HL-60 (cell line): ENCODE data around the gene SRPX2.

Experiments
- POLR2AphosphoS5 ChIP-seq: IDR thresholded peaks from 2 replicates; pipeline ENCODE4 v1.6.1; 2012; ENCODE audit warnings: low read depth
- TF ChIP-seq, protein P1 (sequence below): IDR thresholded peaks from one replicate; pipeline ENCODE4 v1.5.1; 2011; ENCODE audit warnings: low read length, control low read depth, inconsistent platforms; ENCODE audit not compliant: insufficient read depth

DNA sequence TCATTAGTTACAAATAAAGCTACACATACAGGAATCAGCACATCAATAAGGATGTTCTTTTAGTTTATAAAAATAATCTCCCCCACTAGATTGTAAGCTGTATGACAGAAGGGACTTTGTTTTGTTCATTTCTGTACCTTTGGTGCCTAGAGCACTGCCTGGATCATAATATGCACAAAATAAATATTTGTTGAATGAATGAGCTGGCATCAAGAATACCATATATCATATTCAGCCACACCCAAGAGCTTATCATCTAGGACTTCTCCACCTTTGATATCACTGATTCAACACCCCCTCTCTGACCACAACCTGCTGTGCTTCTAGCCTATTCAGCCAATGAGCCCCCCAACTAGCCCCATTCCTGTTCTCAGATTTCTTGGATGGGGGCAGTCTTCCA lies 77.3 kb downstream of the SRPX2 start:
- TF ChIP-seq POLR2AphosphoS5 = no peak
- TF ChIP-seq, protein P1, sequence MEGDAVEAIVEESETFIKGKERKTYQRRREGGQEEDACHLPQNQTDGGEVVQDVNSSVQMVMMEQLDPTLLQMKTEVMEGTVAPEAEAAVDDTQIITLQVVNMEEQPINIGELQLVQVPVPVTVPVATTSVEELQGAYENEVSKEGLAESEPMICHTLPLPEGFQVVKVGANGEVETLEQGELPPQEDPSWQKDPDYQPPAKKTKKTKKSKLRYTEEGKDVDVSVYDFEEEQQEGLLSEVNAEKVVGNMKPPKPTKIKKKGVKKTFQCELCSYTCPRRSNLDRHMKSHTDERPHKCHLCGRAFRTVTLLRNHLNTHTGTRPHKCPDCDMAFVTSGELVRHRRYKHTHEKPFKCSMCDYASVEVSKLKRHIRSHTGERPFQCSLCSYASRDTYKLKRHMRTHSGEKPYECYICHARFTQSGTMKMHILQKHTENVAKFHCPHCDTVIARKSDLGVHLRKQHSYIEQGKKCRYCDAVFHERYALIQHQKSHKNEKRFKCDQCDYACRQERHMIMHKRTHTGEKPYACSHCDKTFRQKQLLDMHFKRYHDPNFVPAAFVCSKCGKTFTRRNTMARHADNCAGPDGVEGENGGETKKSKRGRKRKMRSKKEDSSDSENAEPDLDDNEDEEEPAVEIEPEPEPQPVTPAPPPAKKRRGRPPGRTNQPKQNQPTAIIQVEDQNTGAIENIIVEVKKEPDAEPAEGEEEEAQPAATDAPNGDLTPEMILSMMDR = no peak
